HEK293 (cell line): Measurements from ENCODE around the gene S100A10.

Experiments
- CTCF ChIA-PET: fragments of 350-600 bp; formaldehyde crosslinking; extraction: SDS; loops from one replicate; lab custom pipeline; 2021; ENCODE audit warnings: antibody characterized with exemption; lab: Yijun Ruan, JAX
- POLR2A ChIA-PET: fragments of 300-600 bp; formaldehyde crosslinking; extraction: SDS; loops from one replicate; lab custom pipeline; 2020; ENCODE audit warnings: antibody characterized with exemption, inconsistent platforms; lab: Yijun Ruan, JAX
- H3K27ac ChIP-seq: fragments of 200-500 bp; sonication (Bioruptor generic); 2 replicates; pipeline ENCODE4 v1.5.1; 2014; ENCODE audit warnings: low read depth, low read length, control low read depth, inconsistent platforms; ENCODE audit errors: extremely low read depth
- H3K36me3 ChIP-seq, 2 experiments: fragments of 200-500 bp in 1 of 2; sonication (Bioruptor generic) in 1 of 2; 1 replicate in 1 of 2; 2 replicates in 1 of 2; pipeline ENCODE4 v1.5.1; 2014 to 2017; ENCODE audit warnings: inconsistent platforms in 2 of 2, low read length in 2 of 2; ENCODE audit not compliant: control insufficient read depth in 2 of 2, insufficient read depth in 1 of 2
- H3K4me1 ChIP-seq: fragments of 200-500 bp; sonication (Bioruptor generic); 2 replicates; pipeline ENCODE4 v1.5.1; 2014; ENCODE audit warnings: mild to moderate bottlenecking, low read length, inconsistent platforms; ENCODE audit not compliant: control insufficient read depth, insufficient read depth
- H3K4me3 ChIP-seq: 2 replicates; pipeline ENCODE4 v1.5.1; 2011; ENCODE audit warnings: low read depth, mild to moderate bottlenecking, control low read depth, low read length, moderate library complexity
- H3K9me3 ChIP-seq: fragments of 200-500 bp; sonication (Bioruptor generic); 2 replicates; pipeline ENCODE4 v1.5.1; 2014; ENCODE audit warnings: low read depth, low read length, inconsistent platforms; ENCODE audit not compliant: control insufficient read depth, insufficient read depth
- BCL11A ChIP-seq: fragments of 450-650 bp; formaldehyde crosslinking; IDR thresholded peaks from 2 replicates; pipeline ENCODE4 v1.5.1; 2016; ENCODE audit warnings: low read depth, missing biosample characterization, missing genetic modification characterization
- GLIS1 ChIP-seq: fragments of 450-650 bp; formaldehyde crosslinking; IDR thresholded peaks from 2 replicates; pipeline ENCODE4 v1.5.1; 2016; ENCODE audit warnings: missing biosample characterization, missing genetic modification characterization
- HIC1 ChIP-seq: fragments of 450-650 bp; formaldehyde crosslinking; IDR thresholded peaks from 2 replicates; pipeline ENCODE4 v1.5.1; 2016; ENCODE audit warnings: missing biosample characterization, missing genetic modification characterization
- KLF17 ChIP-seq: fragments of 450-650 bp; formaldehyde crosslinking; IDR thresholded peaks from 2 replicates; pipeline ENCODE4 v1.5.1; 2016; ENCODE audit warnings: missing biosample characterization, missing genetic modification characterization
- KLF8 ChIP-seq: fragments of 450-650 bp; formaldehyde crosslinking; IDR thresholded peaks from 2 replicates; pipeline ENCODE4 v1.5.1; 2016; ENCODE audit warnings: missing biosample characterization, missing genetic modification characterization
- PRDM10 ChIP-seq: fragments of 450-650 bp; formaldehyde crosslinking; IDR thresholded peaks from 2 replicates; pipeline ENCODE4 v1.5.1; 2016; ENCODE audit warnings: missing biosample characterization, missing genetic modification characterization
- ZBTB17 ChIP-seq: fragments of 450-650 bp; formaldehyde crosslinking; IDR thresholded peaks from 2 replicates; pipeline ENCODE4 v1.5.1; 2016; ENCODE audit warnings: missing biosample characterization, missing genetic modification characterization
- ZBTB20 ChIP-seq: fragments of 450-650 bp; formaldehyde crosslinking; IDR thresholded peaks from 2 replicates; pipeline ENCODE4 v1.5.1; 2016; ENCODE audit warnings: missing biosample characterization, missing genetic modification characterization
- ZEB2 ChIP-seq: fragments of 450-650 bp; formaldehyde crosslinking; IDR thresholded peaks from 2 replicates; pipeline ENCODE4 v1.5.1; 2016; ENCODE audit warnings: missing biosample characterization, missing genetic modification characterization
- ZNF341 ChIP-seq: fragments of 450-650 bp; formaldehyde crosslinking; IDR thresholded peaks from 2 replicates; pipeline ENCODE4; 2016; ENCODE audit warnings: low read depth, missing biosample characterization, missing genetic modification characterization
- ZNF544 ChIP-seq: fragments of 450-650 bp; formaldehyde crosslinking; IDR thresholded peaks from 2 replicates; pipeline ENCODE4 v1.5.0; 2017; ENCODE audit warnings: missing biosample characterization, missing genetic modification characterization
- ZNF792 ChIP-seq: fragments of 450-650 bp; formaldehyde crosslinking; IDR thresholded peaks from 2 replicates; pipeline ENCODE4 v1.5.1; 2016; ENCODE audit warnings: missing biosample characterization, missing genetic modification characterization
- ZSCAN23 ChIP-seq: fragments of 450-650 bp; formaldehyde crosslinking; IDR thresholded peaks from 2 replicates; pipeline ENCODE4 v1.5.1; 2016; ENCODE audit warnings: missing biosample characterization, missing genetic modification characterization
- TF ChIP-seq, protein P1 (sequence below): fragments of 450-650 bp; formaldehyde crosslinking; IDR thresholded peaks from 2 replicates; pipeline ENCODE4 v1.5.1; 2017; ENCODE audit warnings: missing biosample characterization, missing genetic modification characterization
- TF ChIP-seq, protein P2 (sequence below): fragments of 450-650 bp; formaldehyde crosslinking; IDR thresholded peaks from 2 replicates; pipeline ENCODE4 v1.5.1; 2017; ENCODE audit warnings: missing biosample characterization, mild to moderate bottlenecking, missing genetic modification characterization, moderate library complexity
- TF ChIP-seq, protein P3 (sequence below): fragments of 450-650 bp; formaldehyde crosslinking; optimal IDR thresholded peaks from 2 replicates; pipeline ENCODE3; 2016; ENCODE audit warnings: missing biosample characterization, mild to moderate bottlenecking, missing genetic modification characterization

S100A10 gene

GRCh38 chr1:152039461-152039860, 45.8 kb upstream of the S100A10 start:
- ChIA-PET POLR2A (interaction anchor here (1.4 kb wide), 1 partner anchor 9 kb away, joined by 3 read pairs; no protein-coding TSS in a partner anchor), CTCF (interaction anchor here (0.5 to 1.6 kb wide), 4 partner anchors 9 to 72 kb away, joined by 3 to 6 read pairs (median 4); no protein-coding TSS in a partner anchor)
- H3K4me1 ChIP-seq = no peaks in the 10 kb centered on the region; the same call in 1 of the 2 replicates
- no peak overlapping the region for H3K27ac ChIP-seq
- no peaks in the 10 kb centered on the region for H3K9me3 ChIP-seq
- H3K4me3 ChIP-seq = no peak overlapping the region
- no peaks in the 10 kb centered on the region for H3K36me3 ChIP-seq
- no peak for TF ChIP-seq ZNF792 (tag by site-specific recombination)
- TF ChIP-seq ZBTB20 (tag by site-specific recombination) = no peak
- no peak for TF ChIP-seq ZSCAN23
- no peak for TF ChIP-seq PRDM10
- TF ChIP-seq, protein P1, sequence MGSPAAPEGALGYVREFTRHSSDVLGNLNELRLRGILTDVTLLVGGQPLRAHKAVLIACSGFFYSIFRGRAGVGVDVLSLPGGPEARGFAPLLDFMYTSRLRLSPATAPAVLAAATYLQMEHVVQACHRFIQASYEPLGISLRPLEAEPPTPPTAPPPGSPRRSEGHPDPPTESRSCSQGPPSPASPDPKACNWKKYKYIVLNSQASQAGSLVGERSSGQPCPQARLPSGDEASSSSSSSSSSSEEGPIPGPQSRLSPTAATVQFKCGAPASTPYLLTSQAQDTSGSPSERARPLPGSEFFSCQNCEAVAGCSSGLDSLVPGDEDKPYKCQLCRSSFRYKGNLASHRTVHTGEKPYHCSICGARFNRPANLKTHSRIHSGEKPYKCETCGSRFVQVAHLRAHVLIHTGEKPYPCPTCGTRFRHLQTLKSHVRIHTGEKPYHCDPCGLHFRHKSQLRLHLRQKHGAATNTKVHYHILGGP (tag by site-specific recombination) = no peak
- TF ChIP-seq, all 188 proteins: peak for 0

DNA sequence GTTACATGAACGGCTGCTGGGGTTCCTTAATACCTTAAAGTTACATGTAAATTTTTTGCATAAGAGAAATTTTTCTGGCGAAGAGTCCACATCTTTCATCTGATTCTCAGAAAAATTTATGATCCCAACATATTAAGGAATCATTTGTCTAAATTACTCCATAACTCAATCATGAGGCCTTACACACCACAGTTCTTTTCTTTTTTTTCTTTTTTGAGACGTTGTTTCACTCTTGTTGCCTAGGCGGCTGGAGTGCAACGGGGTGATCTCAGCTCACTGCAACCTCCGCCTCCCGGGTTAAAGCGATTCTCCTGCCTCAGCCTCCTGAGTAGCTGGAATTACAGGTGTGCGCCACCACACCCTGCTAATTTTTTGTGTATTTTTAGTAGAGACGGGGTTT, 45.2 kb upstream of the S100A10 start:
- H3K4me3 ChIP-seq = no peak overlapping the region
- no peak overlapping the region for H3K27ac ChIP-seq
- H3K9me3 ChIP-seq = no peaks in the 10 kb centered on the region
- TF ChIP-seq GLIS1 (tag by site-specific recombination) (no peak), KLF17 (no peak)
- CTCF ChIA-PET = interaction anchor here (0.5 to 1.6 kb wide), 4 partner anchors 14 to 483 kb away, joined by 3 read pairs; no protein-coding TSS in a partner anchor
- no peaks in the 10 kb centered on the region; the same call in 1 of the 2 replicates for H3K4me1 ChIP-seq
- H3K36me3 ChIP-seq = peaks cover 0 to under 1% of the 10 kb centered on the region in 2 experiments; a peak in 1 of 3 replicates
- POLR2A ChIA-PET = interaction anchor here (1.4 kb wide), 1 partner anchor 9 kb away, joined by 3 read pairs; no protein-coding TSS in a partner anchor

GRCh38 chr1:152036267-152037216, 42.9 kb upstream of the S100A10 start, which contains the start of gene S100A11:
Gene S100A11, minus strand, starts transcription at chr1:152037004. Its CDS starts 89 bp downstream, at chr1:152036915.
- ChIA-PET POLR2A (interaction anchor here (0.6 to 4.3 kb wide), 7 partner anchors 11 to 110 kb away, joined by 3 to 68 read pairs (median 3); no protein-coding TSS in a partner anchor), CTCF (interaction anchor here (0.6 to 4.0 kb wide), 12 partner anchors 10 to 1245 kb away, joined by 3 to 44 read pairs (median 4); no protein-coding TSS in a partner anchor)
- H3K4me3 ChIP-seq = peak within 1 kb of the TSS; percentile 70
- H3K4me1 ChIP-seq = no peaks in the 10 kb centered on the region; the same call in 1 of the 2 replicates
- H3K9me3 ChIP-seq = no peaks in the 10 kb centered on the region
- peaks cover 0 to 24% of the 10 kb centered on the region in 2 experiments; a peak in 1 of 3 replicates for H3K36me3 ChIP-seq
- H3K27ac ChIP-seq = peak within 1 kb of the TSS; percentile 78
- TF ChIP-seq, protein P2, sequence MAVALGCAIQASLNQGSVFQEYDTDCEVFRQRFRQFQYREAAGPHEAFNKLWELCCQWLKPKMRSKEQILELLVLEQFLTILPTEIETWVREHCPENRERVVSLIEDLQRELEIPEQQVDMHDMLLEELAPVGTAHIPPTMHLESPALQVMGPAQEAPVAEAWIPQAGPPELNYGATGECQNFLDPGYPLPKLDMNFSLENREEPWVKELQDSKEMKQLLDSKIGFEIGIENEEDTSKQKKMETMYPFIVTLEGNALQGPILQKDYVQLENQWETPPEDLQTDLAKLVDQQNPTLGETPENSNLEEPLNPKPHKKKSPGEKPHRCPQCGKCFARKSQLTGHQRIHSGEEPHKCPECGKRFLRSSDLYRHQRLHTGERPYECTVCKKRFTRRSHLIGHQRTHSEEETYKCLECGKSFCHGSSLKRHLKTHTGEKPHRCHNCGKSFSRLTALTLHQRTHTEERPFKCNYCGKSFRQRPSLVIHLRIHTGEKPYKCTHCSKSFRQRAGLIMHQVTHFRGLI = peak; percentile 24; the same call in 1 of the 2 replicates
- TF ChIP-seq ZEB2 (tag by site-specific recombination) = 0 out of 2 replicates have a peak, but pooled peaks have one; percentile 45
- TF ChIP-seq ZBTB17 = peak; percentile 50
- TF ChIP-seq KLF8 (tag by site-specific recombination) = peak; percentile 15; the same call in 1 of the 2 replicates
- TF ChIP-seq GLIS1 (tag by site-specific recombination) = peak; percentile 74
- TF ChIP-seq ZNF341 (tag by site-specific recombination) = no peak; the same call in 1 of the 2 replicates
- TF ChIP-seq ZNF544 (tag by site-specific recombination) = no peak
- TF ChIP-seq, protein P3, sequence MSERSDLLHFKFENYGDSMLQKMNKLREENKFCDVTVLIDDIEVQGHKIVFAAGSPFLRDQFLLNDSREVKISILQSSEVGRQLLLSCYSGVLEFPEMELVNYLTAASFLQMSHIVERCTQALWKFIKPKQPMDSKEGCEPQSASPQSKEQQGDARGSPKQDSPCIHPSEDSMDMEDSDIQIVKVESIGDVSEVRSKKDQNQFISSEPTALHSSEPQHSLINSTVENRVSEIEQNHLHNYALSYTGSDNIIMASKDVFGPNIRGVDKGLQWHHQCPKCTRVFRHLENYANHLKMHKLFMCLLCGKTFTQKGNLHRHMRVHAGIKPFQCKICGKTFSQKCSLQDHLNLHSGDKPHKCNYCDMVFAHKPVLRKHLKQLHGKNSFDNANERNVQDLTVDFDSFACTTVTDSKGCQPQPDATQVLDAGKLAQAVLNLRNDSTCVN (tag by site-specific recombination) = peak; percentile 69
- TF ChIP-seq BCL11A (tag by site-specific recombination) = 0 out of 2 replicates have a peak, but pooled peaks have one; percentile 41
- TF ChIP-seq HIC1 = peak; percentile 43; the same call in 1 of the 2 replicates
